ENCODE results near the gene PHAX.

GRCh38 chr5:126675338-126675737 lies 74.6 kb downstream of the PHAX start:
- TF ChIP-seq EZH2 (IDR thresholded peaks at IDR 0.05; ENCODE audit: insufficient read depth, poor library complexity, severe bottlenecking), result no peak
- TF ChIP-seq EZH2phosphoT487 (IDR thresholded peaks at IDR 0.05; ENCODE audit: insufficient read depth, low read depth), result no peak

All from GM23248 (cell line).